GM08714 (cell line): ENCODE data around the gene REPS2.

Experiments used
- H3K4me3 ChIP-seq: fragments of 200-500 bp; sonication (Bioruptor generic); 2 replicates; pipeline ENCODE4 v1.5.1; 2014; ENCODE audit warnings: mild to moderate bottlenecking, low read length, inconsistent platforms
- ZNF274 ChIP-seq: IDR thresholded peaks from 2 replicates; pipeline ENCODE4 v1.6.1; 2012; ENCODE audit warnings: mild to moderate bottlenecking, low read depth, low read length

The REPS2 gene

DNA sequence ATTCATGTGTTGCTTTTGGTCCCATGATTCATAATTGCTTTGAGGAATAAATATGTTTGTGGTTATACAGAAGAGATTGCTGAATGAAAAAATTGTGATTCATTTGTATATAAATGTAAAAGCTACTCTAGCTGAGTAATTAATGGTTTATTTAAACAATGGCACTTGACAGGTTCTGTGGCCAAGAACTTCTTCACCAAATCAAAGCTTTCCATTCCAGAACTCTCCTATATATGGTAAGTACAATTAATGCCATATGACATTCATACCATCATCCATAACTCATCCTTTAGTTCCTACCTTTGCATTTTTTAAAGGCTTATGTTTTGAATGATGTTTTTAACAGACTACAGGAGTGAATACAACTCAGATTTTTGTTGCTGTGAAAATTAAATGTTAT lies 105.8 kb downstream of the REPS2 start:
- H3K4me3 ChIP-seq, result no peak overlapping the region
- no peak for TF ChIP-seq ZNF274

DNA sequence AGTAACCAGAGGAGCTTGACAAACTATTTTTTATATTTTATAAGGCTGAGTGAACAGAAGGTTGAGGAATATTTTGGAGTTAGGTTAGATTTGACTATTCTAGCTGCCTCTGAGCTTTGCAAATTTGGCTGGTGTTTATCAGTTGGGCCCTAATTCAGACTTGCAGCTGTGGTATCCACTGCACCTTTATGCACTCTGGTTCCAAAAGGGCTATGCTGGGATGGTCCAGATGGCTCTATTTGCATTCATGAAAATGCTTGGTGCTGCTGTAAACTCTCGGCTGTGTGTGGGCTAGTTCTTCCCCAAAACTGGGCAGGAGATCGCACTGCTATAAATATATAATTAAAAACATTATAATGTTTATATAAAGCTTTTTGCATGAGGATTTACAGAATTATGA lies 106.3 kb downstream of the REPS2 start:
- H3K4me3 ChIP-seq, result no peak overlapping the region
- TF ChIP-seq ZNF274, result no peak

- no peak overlapping the region for H3K4me3 ChIP-seq
- TF ChIP-seq ZNF274, result no peak
These were observed 107.0 kb downstream of the REPS2 start for GRCh38 chrX:17053502-17053901.

DNA sequence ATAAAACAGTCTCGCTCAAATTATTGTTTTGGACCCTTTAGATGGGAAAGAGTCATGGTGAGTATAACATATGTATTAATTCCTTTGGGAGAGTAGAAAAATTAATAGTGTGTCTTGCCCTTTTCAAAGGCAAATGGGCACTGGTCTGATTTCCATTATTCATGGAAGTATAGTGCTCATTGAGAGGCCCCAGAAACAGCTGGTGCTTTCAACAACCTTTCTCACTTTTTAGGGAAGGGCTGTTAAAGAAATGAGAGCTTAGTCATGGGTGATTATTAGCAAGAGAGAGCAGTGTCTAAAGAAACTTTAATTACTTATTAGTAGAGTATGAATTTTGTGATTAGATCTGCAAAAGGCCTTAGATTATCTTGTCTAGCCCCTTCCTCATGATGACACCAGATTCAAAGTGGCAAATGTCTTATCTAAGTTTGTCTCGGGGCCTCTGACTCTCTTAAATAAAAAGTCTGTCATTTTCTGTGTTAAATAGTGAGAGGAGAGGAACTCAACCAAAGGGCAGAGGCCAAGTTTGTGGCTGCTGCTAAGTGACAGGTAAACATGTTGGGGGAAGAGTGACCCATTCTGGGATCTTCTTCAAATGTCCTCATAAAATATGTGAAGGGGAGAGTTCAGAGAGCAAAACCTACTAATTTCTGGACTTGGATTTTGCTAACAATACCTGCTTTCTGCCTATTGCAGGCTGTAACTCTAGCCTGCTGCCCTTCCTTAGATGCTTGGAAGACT lies 110.6 kb downstream of the REPS2 start:
- no peak for TF ChIP-seq ZNF274
- no peak overlapping the region for H3K4me3 ChIP-seq

DNA sequence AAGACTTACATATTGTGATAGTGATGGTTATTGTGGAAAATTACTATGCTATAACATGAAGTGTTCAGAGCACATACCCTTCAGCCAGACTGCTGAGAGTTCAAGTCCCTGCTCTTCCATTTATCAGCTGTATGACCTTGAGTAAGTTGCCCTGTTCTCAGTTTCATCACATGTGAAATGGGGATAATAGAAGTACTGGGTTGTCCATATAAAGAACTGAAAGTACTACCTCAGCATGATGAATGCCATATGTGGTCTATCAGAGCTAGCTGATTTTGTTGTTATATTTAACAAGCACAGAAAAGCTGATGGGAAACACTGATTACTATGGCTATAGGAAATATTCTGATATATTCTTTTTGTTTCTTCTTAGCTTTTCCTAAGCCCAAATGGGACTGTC lies 115.6 kb downstream of the REPS2 start:
- no peak for TF ChIP-seq ZNF274
- H3K4me3 ChIP-seq, result no peak overlapping the region

DNA sequence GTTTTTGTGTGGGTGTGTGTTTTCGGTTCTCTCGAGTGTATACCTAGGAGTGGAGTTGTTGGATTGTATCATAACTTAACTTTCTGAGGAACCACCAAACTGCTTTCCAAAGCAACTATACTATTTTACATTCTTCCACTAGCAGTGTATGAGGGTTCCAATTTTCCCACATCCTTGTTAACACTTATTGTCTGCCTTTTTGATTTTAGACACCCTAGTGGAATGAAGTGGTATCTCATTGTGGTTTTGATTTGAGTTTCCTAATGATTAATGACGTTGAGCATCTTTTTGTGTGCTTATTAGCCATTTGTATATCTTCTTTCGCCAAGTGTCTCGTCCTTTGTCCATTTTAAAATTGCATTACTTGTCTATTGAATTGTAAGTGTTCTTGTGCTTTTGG lies 118.6 kb downstream of the REPS2 start:
- no peak for TF ChIP-seq ZNF274

GRCh38 chrX:17067534-17067933 lies 121.1 kb downstream of the REPS2 start:
- no peak for TF ChIP-seq ZNF274
- no peak overlapping the region for H3K4me3 ChIP-seq

More for the DNA sequence above, 118.6 kb downstream of the REPS2 start:
- H3K4me3 ChIP-seq, result no peak overlapping the region

GRCh38 chrX:17072301-17072700 lies 125.8 kb downstream of the REPS2 start:
- no peak overlapping the region for H3K4me3 ChIP-seq
- no peak for TF ChIP-seq ZNF274

DNA sequence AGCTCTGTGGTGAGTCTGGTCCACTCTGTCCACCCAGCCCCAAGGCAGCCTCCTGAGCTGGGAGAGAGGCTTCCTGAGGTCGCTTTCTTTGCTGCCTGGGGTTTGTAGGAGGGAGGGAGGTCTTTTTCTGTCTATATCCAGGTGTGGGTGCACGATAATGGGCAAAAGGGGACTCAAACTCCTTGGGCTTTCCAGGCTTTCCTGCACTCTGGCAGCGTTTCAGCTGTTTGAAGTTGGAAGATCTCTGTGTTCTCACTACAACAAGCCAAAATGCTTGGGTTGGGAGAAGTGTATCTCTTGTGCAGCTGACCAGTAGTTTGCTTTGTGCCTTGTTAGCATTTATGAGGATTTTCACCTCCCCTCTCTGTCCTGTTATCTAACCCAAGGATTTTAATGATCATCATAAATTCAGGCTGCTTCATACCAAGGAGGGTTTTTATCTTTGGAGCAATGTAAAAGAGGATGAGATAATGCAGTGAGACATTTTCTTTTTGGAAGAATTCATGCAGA lies 126.3 kb downstream of the REPS2 start:
- TF ChIP-seq ZNF274, result no peak
- no peak overlapping the region for H3K4me3 ChIP-seq

- no peak overlapping the region for H3K4me3 ChIP-seq
- TF ChIP-seq ZNF274, result no peak
These were observed 128.5 kb downstream of the REPS2 start for GRCh38 chrX:17075004-17075403.

DNA sequence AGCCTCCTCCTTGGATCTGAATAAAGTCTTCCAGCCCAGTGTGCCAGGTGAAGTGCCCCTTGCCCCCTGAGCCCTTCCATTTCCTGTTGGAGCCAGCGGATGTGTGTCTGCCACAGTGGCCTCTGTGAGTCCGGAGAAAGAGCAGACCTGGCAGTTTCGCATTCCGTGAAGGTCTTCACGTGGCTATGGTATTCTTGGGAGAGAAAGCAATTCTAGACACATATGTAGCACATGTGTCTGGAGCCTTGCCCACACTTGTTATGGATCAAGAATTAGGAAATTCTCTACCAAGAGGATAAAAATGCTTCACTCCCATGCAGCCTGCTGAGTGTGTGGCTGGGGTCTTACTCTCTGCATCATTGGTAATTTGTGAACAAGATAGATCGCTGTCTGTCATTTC lies 130.9 kb downstream of the REPS2 start:
- no peak overlapping the region for H3K4me3 ChIP-seq

DNA sequence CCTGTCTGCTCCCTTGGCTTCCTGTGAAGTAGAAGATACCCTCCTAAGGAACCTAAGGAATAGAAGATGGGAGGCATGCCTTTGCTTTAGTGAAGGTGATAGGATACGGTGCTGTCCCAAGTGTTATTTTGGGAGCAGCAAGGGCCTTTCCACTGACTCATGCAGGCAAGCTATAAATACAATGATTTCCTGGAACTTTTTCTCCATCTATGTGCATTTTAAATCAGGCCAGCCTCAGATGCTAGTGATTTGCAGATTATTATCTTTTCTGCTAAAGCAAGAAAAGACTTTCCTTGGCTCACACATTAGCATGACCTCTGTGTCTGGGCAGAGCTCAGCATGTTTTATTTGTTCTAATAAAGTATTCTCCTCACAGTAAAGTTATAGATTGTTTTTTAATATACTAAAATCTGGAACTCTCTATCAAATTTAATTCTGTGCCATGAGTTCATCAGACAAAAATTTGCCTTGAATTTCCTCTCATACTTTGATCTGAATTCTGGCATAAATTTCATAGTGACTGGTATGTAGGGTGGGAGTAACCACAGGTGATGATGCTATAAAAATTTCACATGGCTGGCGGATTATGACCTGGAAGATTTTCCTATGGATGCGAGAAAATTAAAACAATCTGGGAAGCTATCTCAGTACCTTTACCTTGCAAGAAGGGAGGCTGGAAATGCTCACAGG lies 131.7 kb downstream of the REPS2 start:
- no peak for TF ChIP-seq ZNF274
- H3K4me3 ChIP-seq, result no peak overlapping the region

More for the DNA sequence above, 130.9 kb downstream of the REPS2 start:
- no peak for TF ChIP-seq ZNF274

- TF ChIP-seq ZNF274, result no peak
- H3K4me3 ChIP-seq, result no peak overlapping the region
These were observed 135.1 kb downstream of the REPS2 start for GRCh38 chrX:17081511-17081910.

- no peak for TF ChIP-seq ZNF274
- no peak overlapping the region for H3K4me3 ChIP-seq
These were observed 135.5 kb downstream of the REPS2 start for GRCh38 chrX:17081968-17082367.

DNA sequence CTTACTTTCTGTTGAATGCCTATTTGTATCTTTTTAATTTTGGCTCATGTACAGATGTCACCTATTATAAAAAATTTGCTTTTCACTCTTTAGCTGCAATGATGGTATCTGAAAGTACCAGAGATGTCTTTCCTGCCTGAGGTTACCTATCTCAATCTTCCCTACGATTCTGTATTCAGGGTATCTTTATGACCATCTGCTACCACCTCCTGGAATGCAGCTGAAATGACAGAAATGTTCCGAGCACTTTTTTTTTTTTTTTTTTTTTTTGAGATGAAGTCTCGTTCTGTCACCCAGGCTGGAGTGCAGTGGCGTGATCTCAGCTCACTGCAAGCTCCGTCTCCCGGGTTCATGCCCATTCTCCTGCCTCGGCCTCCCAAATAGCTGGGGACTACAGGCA lies 136.4 kb downstream of the REPS2 start:
- no peak for TF ChIP-seq ZNF274
- no peak overlapping the region for H3K4me3 ChIP-seq

DNA sequence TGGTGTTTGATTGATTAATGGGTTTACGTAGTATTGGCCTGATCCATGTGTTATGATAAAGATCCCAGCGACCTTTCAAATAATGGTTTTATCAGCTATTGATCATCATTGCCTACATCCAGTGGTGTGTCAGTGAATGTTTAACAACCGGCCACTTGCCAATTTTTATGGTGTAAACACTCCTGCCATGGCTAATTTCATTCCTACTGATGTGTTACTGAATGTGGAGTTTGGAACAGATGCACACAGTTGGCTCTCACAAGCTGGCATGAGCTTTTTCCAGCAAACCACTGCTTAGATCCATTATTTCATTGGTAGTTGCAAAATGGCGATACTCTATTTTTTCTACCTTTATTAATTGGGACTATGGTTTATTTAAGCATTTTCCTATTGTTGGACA lies 139.9 kb downstream of the REPS2 start:
- TF ChIP-seq ZNF274, result no peak
- H3K4me3 ChIP-seq, result no peak overlapping the region
